Epithelial cell of proximal tubule (primary cell): ENCODE measurements around the gene UNK. TPM values are rescaled to one million over a fixed set of nuclear protein-coding genes. Genes with fewer than 3 reads are reported as not detected.

ENCODE experiments used
- DNase-seq: peaks from one replicate; pipeline ENCODE4 v3.0.0-alpha.2; 2011; ENCODE audit warnings: low read depth
- H3K4me3 ChIP-seq: 2 replicates; pipeline ENCODE4 v1.5.1; 2011; ENCODE audit warnings: low read depth, mild to moderate bottlenecking, low read length
- total RNA-seq: library from RNA; depleted of rRNA; stranded (reverse); fragments of >200 nt; gene quantifications from 2 replicates; pipeline ENCODE4 v1.2.3, GENCODE V29; 2015
- TF ChIP-seq, protein P1 (sequence below): conservative IDR thresholded peaks from 2 replicates; pipeline ENCODE4 v1.5.1; 2012; ENCODE audit warnings: low read depth, mild to moderate bottlenecking, low read length

Gene UNK
- total RNA-seq, 1 donor from 2014 or later = 19.4 TPM

DNA sequence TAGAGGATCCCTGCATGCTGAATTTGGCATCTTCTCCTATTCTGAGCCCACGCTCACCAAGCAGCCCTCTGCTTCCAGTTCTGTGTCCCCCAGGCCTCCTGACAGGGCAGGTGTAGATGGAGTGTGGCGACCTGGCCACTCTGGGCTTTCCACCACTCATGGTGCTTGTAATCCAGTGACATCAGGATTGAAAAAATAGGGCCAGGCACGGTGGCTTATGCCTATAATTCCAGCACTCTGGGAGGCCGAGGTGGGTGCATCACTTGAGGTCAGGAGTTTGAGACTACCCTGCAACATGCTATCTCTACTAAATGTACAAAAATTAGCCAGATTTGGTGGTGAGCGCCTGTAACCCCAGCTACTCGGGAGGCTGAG lies 29.4 kb downstream of the UNK start:
- TF ChIP-seq, protein P1, sequence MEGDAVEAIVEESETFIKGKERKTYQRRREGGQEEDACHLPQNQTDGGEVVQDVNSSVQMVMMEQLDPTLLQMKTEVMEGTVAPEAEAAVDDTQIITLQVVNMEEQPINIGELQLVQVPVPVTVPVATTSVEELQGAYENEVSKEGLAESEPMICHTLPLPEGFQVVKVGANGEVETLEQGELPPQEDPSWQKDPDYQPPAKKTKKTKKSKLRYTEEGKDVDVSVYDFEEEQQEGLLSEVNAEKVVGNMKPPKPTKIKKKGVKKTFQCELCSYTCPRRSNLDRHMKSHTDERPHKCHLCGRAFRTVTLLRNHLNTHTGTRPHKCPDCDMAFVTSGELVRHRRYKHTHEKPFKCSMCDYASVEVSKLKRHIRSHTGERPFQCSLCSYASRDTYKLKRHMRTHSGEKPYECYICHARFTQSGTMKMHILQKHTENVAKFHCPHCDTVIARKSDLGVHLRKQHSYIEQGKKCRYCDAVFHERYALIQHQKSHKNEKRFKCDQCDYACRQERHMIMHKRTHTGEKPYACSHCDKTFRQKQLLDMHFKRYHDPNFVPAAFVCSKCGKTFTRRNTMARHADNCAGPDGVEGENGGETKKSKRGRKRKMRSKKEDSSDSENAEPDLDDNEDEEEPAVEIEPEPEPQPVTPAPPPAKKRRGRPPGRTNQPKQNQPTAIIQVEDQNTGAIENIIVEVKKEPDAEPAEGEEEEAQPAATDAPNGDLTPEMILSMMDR = no peak
- no peak for DNase-seq
- H3K4me3 ChIP-seq = no peak overlapping the region

- DNase-seq = no peak
- no peak overlapping the region for H3K4me3 ChIP-seq
- TF ChIP-seq, protein P1 = no peak
These were observed 30.3 kb downstream of the UNK start for GRCh38 chr17:75814900-75815373.

GRCh38 chr17:75815399-75815798 lies 30.8 kb downstream of the UNK start:
- no peak for DNase-seq
- TF ChIP-seq, protein P1 = no peak
- H3K4me3 ChIP-seq = no peak overlapping the region

DNA sequence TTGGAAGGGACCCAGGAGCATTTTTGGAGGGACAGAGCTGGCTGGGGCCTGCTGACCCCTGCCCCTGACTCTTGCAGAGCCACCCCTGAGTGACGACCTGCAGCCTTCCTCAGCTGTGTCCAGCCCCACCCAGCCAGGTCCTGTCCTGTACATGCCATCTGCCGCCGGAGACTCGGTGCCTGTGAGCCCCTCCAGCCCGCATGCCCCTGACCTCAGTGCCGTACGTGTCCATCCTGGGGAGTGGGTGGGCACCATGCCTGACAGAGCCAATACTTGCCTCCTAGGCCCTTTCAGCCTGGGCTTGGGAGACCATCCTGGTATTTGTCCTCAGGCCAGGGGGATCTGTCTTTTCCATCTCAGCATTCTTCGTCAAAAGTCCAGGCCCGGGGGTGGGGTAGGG lies 32.1 kb downstream of the UNK start:
- DNase-seq = no peak
- TF ChIP-seq, protein P1 = no peak
- no peak overlapping the region for H3K4me3 ChIP-seq

GRCh38 chr17:75817571-75817970 lies 33.0 kb downstream of the UNK start:
- DNase-seq = no peak
- TF ChIP-seq, protein P1 = no peak
- no peak overlapping the region for H3K4me3 ChIP-seq

- TF ChIP-seq, protein P1 = no peak
- no peak overlapping the region for H3K4me3 ChIP-seq
- DNase-seq = no peak
These were observed 33.8 kb downstream of the UNK start for GRCh38 chr17:75818326-75818885.

DNA sequence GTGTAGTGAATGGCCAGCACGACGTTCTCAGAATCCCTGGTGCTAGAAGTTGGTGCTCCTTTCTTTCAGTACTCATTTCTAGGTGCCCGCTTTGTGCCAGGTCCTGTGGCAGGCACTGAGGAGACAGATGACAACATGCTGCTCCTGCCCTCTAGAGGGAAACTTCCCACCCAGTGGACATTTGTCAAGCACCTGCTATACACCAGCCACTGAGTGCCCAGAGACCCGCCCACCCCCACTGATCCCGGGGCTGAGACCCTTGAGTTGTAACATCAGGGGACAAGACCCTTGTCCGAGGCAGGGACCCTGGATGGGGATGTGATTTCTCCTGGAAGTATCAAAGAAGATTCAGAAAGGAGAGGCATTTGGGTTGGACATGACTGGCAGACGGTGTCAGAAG lies 34.5 kb downstream of the UNK start:
- DNase-seq = no peak
- no peak overlapping the region for H3K4me3 ChIP-seq
- TF ChIP-seq, protein P1 = no peak
